ENCODE measurements around the gene WDR6. TPM values are rescaled to one million over a fixed set of nuclear protein-coding genes. Genes with fewer than 3 reads are reported as not detected.

The WDR6 gene
- total and polyA plus RNA-seq, 4 donors = 29.4 to 50.9 (median 47.0) TPM

DNA sequence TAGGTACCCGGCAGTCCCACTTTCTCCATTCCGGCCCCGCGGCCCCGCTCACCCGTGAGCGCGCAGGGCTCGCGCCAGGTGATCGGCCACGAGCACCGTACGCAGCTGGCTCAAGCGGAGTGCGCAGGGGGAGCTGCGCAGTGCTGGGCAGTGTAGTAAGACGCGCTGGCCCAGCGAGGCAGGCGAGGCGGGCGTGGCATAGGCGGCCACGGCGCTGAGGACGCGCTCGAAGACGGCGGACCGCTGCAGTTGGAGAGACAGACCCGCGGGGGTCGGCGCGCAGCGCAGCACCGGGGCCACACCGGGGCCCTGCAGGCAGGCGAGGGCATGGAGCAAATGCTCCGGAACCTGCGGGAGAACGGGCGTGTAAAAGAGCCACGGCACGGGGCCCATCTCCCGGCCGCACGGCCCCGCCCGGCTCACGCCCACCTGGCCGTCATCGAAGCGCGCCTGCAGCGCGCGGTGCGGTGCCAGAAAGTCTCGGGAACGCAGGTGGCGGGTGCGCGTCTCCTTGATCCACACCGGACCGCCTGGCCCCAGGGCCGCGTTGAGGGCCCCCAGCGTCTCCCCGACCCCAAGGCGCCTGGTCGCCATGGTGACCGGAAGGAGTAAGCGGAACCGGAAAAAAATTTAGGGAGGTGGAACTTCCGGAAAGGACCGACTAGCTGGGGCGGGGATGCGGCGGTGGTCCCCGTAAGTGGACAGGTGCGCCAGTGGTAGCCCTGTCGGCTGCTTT is 10.9 kb downstream of the WDR6 start, which contains the start of gene DALRD3:
TSS of gene DALRD3 (minus strand) at position 610 of the 736 bp plus-strand sequence. CDS start at position 594, 16 bp downstream.
- Histone ChIP-seq H3K9ac (ENCODE audit: low read depth in 1 of 2, low read length in 2 of 2) (peak within 1 kb of the TSS; percentile 15 to 67), H3K36me3 (ENCODE audit: control insufficient read depth in 4 of 4, insufficient read depth in 3 of 4, low read depth in 1 of 4, low read length in 3 of 4) (peaks cover 7 to 27% (median 15%) of the 10 kb centered on the region in 4 donors), H3K4me1 (ENCODE audit: control insufficient read depth in 4 of 4, insufficient read depth in 4 of 4, low read length in 3 of 4) (peaks cover 11 to 43% (median 35%) of the 10 kb centered on the region in 4 donors), H3K27me3 (ENCODE audit: control insufficient read depth in 4 of 4, insufficient read depth in 4 of 4, low read length in 3 of 4) (no peaks in the 10 kb centered on the region), H3K27ac (ENCODE audit: low read depth in 1 of 2, low read length in 2 of 2) (peak within 1 kb of the TSS; percentile 46 to 53), H3K9me3 (ENCODE audit: control insufficient read depth in 4 of 4, low read length in 3 of 4) (no peaks in the 10 kb centered on the region), H3K4me3 (ENCODE audit: low read depth in 1 of 3, low read length in 3 of 3) (peak within 1 kb of the TSS; percentile 55 to 95 (median 89))
- under 1% methylated on average over 85 of the region's 85 CpGs for WGBS
- peak; percentile 71 for DNase-seq (ENCODE audit: low spot score)
- peak in 1 of 2 donors; percentile 91 for TF ChIP-seq GABPA (IDR thresholded peaks at IDR 0.05 in 1 of 2, conservative IDR thresholded peaks at IDR 0.05 in 1 of 2)
- TF ChIP-seq SP1 (IDR thresholded peaks at IDR 0.05) = no peak
- TF ChIP-seq YY1 (IDR thresholded peaks at IDR 0.05) = peak; percentile 9

DNA sequence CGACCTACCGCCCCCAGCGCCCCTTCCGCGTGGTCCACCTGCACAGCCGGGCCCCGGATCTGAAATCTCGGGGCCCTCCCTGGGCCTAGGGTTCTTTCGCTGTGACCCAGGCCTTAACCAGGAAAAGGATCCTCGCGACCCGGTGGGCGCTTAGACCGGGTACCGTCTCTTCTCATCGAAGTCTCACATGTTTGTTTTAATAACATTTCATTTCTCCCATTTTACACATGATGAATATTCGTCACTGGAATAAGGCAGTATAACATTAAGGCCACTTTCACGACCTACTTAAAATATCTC is 11.5 kb downstream of the WDR6 start:
- no peak for DNase-seq (ENCODE audit: low spot score)
- no peaks in the 10 kb centered on the region for H3K27me3 ChIP-seq (ENCODE audit: control insufficient read depth in 4 of 4, insufficient read depth in 4 of 4, low read length in 3 of 4)
- H3K27ac ChIP-seq (ENCODE audit: low read depth in 1 of 2, low read length in 2 of 2) = peak overlapping the region; percentile 30 to 53
- no peaks in the 10 kb centered on the region for H3K9me3 ChIP-seq (ENCODE audit: control insufficient read depth in 4 of 4, low read length in 3 of 4)
- TF ChIP-seq, protein P1, sequence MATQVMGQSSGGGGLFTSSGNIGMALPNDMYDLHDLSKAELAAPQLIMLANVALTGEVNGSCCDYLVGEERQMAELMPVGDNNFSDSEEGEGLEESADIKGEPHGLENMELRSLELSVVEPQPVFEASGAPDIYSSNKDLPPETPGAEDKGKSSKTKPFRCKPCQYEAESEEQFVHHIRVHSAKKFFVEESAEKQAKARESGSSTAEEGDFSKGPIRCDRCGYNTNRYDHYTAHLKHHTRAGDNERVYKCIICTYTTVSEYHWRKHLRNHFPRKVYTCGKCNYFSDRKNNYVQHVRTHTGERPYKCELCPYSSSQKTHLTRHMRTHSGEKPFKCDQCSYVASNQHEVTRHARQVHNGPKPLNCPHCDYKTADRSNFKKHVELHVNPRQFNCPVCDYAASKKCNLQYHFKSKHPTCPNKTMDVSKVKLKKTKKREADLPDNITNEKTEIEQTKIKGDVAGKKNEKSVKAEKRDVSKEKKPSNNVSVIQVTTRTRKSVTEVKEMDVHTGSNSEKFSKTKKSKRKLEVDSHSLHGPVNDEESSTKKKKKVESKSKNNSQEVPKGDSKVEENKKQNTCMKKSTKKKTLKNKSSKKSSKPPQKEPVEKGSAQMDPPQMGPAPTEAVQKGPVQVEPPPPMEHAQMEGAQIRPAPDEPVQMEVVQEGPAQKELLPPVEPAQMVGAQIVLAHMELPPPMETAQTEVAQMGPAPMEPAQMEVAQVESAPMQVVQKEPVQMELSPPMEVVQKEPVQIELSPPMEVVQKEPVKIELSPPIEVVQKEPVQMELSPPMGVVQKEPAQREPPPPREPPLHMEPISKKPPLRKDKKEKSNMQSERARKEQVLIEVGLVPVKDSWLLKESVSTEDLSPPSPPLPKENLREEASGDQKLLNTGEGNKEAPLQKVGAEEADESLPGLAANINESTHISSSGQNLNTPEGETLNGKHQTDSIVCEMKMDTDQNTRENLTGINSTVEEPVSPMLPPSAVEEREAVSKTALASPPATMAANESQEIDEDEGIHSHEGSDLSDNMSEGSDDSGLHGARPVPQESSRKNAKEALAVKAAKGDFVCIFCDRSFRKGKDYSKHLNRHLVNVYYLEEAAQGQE (IDR thresholded peaks at IDR 0.05) = no peak
- TF ChIP-seq, protein P2, sequence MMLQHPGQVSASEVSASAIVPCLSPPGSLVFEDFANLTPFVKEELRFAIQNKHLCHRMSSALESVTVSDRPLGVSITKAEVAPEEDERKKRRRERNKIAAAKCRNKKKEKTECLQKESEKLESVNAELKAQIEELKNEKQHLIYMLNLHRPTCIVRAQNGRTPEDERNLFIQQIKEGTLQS (IDR thresholded peaks at IDR 0.05) = no peak
- TF ChIP-seq RAD21 (IDR thresholded peaks at IDR 0.05) (no peak), SP1 (IDR thresholded peaks at IDR 0.05) (no peak), NR2F2 (IDR thresholded peaks at IDR 0.05) (no peak), GABPA (IDR thresholded peaks at IDR 0.05 in 1 of 2, conservative IDR thresholded peaks at IDR 0.05 in 1 of 2) (peak in 1 of 2 donors; percentile 64)
- 2% methylated on average over 18 of the region's 18 CpGs for WGBS
- H3K9ac ChIP-seq (ENCODE audit: low read depth in 1 of 2, low read length in 2 of 2) = peak overlapping the region; percentile 15 to 67
- peak overlapping the region; percentile 55 to 95 (median 89) for H3K4me3 ChIP-seq (ENCODE audit: low read depth in 1 of 3, low read length in 3 of 3)
- H3K36me3 ChIP-seq (ENCODE audit: control insufficient read depth in 4 of 4, insufficient read depth in 3 of 4, low read depth in 1 of 4, low read length in 3 of 4) = peaks cover 7 to 30% (median 16%) of the 10 kb centered on the region in 4 donors
- peaks cover 14 to 45% (median 37%) of the 10 kb centered on the region in 4 donors for H3K4me1 ChIP-seq (ENCODE audit: control insufficient read depth in 4 of 4, insufficient read depth in 4 of 4, low read length in 3 of 4)

DNA sequence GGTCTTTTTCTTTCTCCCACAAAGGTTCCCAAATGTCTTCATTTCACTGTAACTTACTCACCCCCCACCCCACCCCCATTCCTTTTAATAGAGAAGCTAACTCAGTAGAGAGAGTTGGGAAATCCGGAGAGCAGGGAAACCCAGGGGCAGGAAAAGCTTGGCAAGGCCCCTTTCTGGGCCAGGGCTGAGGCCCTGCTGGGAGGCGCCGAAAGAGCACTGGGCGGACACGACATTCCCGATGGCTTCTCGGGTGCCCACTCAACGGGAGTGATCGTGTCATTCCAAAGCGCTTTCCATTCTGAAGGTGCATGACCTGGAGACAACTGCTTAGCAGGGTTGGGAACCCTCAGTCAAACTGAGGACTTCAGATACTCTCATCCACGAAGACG is 12.7 kb downstream of the WDR6 start:
- H3K4me3 ChIP-seq (ENCODE audit: low read depth in 1 of 3, low read length in 3 of 3) = peak overlapping the region in 2 of 3 donors; percentile 58 to 70
- H3K27me3 ChIP-seq (ENCODE audit: control insufficient read depth in 4 of 4, insufficient read depth in 4 of 4, low read length in 3 of 4) = no peaks in the 10 kb centered on the region
- H3K9ac ChIP-seq (ENCODE audit: low read depth in 1 of 2, low read length in 2 of 2) = peak overlapping the region in 1 of 2 donors; percentile 96
- H3K4me1 ChIP-seq (ENCODE audit: control insufficient read depth in 4 of 4, insufficient read depth in 4 of 4, low read length in 3 of 4) = peaks cover 14 to 51% (median 37%) of the 10 kb centered on the region in 4 donors
- H3K36me3 ChIP-seq (ENCODE audit: control insufficient read depth in 4 of 4, insufficient read depth in 3 of 4, low read depth in 1 of 4, low read length in 3 of 4) = peaks cover 2 to 29% (median 24%) of the 10 kb centered on the region in 4 donors
- DNase-seq (ENCODE audit: low spot score) = no peak
- no peak for TF ChIP-seq NR2F2 (IDR thresholded peaks at IDR 0.05)
- TF ChIP-seq EGR1 (IDR thresholded peaks at IDR 0.05; ENCODE audit: low read depth in 2 of 2) = no peak
- no peak for TF ChIP-seq GABPA (IDR thresholded peaks at IDR 0.05 in 1 of 2, conservative IDR thresholded peaks at IDR 0.05 in 1 of 2)
- TF ChIP-seq, protein P2 (IDR thresholded peaks at IDR 0.05) = no peak
- TF ChIP-seq HNF4G (IDR thresholded peaks at IDR 0.05) = no peak
- no peak for TF ChIP-seq HNF4A (conservative IDR thresholded peaks at IDR 0.05)
- no peak for TF ChIP-seq FOXA1 (IDR thresholded peaks at IDR 0.05)
- no peak for TF ChIP-seq YY1 (IDR thresholded peaks at IDR 0.05)
- TF ChIP-seq, protein P3, sequence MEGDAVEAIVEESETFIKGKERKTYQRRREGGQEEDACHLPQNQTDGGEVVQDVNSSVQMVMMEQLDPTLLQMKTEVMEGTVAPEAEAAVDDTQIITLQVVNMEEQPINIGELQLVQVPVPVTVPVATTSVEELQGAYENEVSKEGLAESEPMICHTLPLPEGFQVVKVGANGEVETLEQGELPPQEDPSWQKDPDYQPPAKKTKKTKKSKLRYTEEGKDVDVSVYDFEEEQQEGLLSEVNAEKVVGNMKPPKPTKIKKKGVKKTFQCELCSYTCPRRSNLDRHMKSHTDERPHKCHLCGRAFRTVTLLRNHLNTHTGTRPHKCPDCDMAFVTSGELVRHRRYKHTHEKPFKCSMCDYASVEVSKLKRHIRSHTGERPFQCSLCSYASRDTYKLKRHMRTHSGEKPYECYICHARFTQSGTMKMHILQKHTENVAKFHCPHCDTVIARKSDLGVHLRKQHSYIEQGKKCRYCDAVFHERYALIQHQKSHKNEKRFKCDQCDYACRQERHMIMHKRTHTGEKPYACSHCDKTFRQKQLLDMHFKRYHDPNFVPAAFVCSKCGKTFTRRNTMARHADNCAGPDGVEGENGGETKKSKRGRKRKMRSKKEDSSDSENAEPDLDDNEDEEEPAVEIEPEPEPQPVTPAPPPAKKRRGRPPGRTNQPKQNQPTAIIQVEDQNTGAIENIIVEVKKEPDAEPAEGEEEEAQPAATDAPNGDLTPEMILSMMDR (IDR thresholded peaks at IDR 0.05; ENCODE audit: low read depth, low read length, missing input control) = no peak
- TF ChIP-seq, protein P4, sequence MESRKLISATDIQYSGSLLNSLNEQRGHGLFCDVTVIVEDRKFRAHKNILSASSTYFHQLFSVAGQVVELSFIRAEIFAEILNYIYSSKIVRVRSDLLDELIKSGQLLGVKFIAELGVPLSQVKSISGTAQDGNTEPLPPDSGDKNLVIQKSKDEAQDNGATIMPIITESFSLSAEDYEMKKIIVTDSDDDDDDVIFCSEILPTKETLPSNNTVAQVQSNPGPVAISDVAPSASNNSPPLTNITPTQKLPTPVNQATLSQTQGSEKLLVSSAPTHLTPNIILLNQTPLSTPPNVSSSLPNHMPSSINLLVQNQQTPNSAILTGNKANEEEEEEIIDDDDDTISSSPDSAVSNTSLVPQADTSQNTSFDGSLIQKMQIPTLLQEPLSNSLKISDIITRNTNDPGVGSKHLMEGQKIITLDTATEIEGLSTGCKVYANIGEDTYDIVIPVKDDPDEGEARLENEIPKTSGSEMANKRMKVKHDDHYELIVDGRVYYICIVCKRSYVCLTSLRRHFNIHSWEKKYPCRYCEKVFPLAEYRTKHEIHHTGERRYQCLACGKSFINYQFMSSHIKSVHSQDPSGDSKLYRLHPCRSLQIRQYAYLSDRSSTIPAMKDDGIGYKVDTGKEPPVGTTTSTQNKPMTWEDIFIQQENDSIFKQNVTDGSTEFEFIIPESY (IDR thresholded peaks at IDR 0.05) = no peak
- TF ChIP-seq RXRA (IDR thresholded peaks at IDR 0.05) = no peak
- no peak for TF ChIP-seq FOXA2 (IDR thresholded peaks at IDR 0.05)
- TF ChIP-seq JUND (IDR thresholded peaks at IDR 0.05) = no peak
- no peak for TF ChIP-seq TAF1 (conservative IDR thresholded peaks at IDR 0.05)
- no peak for TF ChIP-seq RAD21 (IDR thresholded peaks at IDR 0.05)
- H3K9me3 ChIP-seq (ENCODE audit: control insufficient read depth in 4 of 4, low read length in 3 of 4) = no peaks in the 10 kb centered on the region
- H3K27ac ChIP-seq (ENCODE audit: low read depth in 1 of 2, low read length in 2 of 2) = peak overlapping the region; percentile 15 to 97
- WGBS = 38% methylated on average over 12 of the region's 12 CpGs

Measured in liver (tissue), 9 donors.